Measurements from ENCODE around the gene TRIML1. TPM values are rescaled to one million over a fixed set of nuclear protein-coding genes. Genes with fewer than 3 reads are reported as not detected.
"Not testable (repeated sequence)": the region's sequence is repeated elsewhere in the genome, so short reads cannot be mapped to it uniquely, and the experiment has no call there.

Gene TRIML1
- polyA plus RNA-seq, 4 donors, result not detected

DNA sequence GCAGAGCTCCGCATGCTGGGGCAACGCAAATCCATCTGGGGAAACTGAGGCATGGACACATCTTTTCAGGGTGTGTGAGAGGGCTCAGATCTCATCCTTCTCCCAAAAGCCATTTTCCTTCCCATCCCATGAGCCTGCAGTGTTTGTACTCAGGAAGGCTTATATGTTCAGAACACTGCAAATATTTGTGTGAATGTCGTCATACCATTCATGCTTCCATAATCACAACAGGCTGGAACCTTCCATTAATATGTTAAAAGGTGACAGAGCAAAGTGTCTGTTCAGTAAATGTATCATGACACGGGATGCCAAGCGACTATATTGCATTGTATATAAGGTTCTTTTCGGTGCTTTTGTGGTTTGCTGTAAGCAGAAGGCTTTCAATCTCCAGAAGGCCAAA, 8.5 kb downstream of the TRIML1 start:
- no peak for DNase-seq (ENCODE audit: low read depth in 4 of 4, low spot score in 3 of 4)

- no peak for DNase-seq (ENCODE audit: low read depth in 4 of 4, low spot score in 3 of 4)
These were observed 15.6 kb downstream of the TRIML1 start for GRCh38 chr4:188154668-188155405.

- DNase-seq (ENCODE audit: low read depth in 4 of 4, low spot score in 3 of 4), result no peak
These were observed 19.1 kb downstream of the TRIML1 start for GRCh38 chr4:188158336-188158735.

DNA sequence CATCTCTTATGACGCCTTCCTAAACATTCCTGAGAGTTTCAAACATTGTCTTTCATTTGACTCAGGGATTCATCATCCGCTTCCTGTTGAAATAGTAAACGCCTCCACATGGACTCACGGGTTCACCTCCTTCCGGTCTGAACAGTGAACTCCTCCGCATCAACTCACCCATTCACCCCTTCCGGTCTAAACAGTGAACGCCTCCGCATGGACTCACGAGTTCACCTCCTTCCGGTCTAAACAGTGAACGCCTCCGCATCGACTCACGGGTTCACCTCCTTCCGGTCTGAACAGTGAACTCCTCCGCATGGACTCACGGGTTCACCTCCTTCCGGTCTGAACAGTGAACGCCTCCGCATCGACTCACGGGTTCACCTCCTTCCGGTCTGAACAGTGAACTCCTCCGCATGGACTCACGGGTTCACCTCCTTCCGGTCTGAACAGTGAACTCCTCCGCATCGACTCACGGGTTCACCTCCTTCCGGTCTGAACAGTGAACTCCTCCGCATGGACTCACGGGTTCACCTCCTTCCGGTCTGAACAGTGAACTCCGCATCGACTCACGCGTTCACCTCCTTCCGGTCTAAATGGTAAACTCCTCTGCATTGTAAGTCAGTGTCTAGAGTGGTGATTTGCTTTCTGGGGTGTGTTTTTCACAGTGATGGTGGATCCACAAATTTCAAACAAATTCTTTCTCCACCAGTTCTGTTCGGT, 20.4 kb downstream of the TRIML1 start:
- not testable (repeated sequence) for DNase-seq (ENCODE audit: low read depth in 4 of 4, low spot score in 3 of 4)

DNA sequence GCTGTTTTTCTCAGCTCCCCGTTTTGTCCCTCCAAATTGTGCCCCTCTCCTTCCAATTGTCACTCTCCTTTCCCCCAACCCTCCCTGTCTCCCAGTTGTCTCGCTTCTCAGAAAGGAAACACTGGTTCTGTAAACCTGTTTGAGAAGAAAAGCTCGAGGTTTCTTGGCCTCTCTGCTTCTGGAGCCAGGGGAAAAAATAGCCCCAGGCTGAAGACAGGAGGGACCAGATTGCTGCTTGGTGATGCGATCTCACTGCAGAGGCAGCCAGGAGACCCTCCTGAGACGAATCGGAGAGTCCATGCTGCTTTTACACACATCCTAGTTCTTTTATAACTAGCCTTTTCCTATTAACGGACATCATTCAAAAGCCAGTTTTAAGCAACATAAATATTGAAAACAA, 21.2 kb downstream of the TRIML1 start:
- no peak for DNase-seq (ENCODE audit: low read depth in 4 of 4, low spot score in 3 of 4)

GRCh38 chr4:188161167-188161566, 21.9 kb downstream of the TRIML1 start:
- DNase-seq (ENCODE audit: low read depth in 4 of 4, low spot score in 3 of 4), result no peak

DNA sequence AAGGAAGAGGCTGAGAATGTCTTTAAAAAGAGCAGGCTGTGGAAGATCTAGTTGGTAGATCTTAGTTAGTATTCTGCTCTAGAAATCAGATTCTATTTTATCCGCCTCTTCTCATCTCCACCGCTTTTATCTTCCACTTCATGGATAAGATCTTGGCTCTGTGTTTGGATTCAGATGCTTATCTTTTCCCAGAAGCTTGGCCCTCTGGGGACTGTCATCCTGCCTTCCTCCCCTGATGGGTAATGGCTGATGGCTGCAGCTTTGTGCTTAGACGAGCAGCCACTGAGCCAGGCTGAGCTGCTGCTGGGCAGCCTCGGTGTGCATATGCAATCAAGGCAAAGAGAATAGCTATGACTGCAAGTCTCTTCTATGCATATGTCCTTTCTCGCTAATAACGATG, 23.5 kb downstream of the TRIML1 start:
- DNase-seq (ENCODE audit: low read depth in 4 of 4, low spot score in 3 of 4), result no peak

DNA sequence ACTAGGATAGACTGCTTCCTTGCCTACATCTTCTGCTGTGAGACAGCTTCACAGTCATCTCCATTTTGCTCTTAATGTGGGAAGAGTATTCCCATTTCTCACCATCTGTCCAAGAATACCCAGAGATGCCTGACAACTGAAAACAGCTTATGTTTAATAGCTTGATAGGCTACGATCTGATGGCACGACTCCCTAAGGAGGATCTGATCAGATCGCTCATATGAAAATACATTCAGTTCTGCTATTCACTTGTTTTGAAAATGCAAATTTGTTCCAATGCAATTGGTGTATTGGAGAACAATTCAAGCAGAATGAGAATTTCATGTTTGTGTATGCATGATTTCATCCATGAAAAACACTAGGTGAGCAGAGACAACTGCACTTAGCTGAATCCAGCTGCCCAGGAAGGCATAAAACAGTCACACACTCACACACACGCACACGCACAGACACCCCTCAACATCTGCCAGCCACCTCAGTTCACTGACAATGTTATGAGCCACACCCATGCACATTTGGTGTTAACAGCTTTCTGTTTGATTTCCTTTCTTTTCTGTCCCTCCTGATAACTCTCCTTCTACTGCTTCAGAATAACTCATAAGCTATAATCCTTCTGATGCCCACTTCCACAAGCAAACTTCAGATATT, 29.6 kb downstream of the TRIML1 start:
- no peak for DNase-seq (ENCODE audit: low read depth in 4 of 4, low spot score in 3 of 4)

DNA sequence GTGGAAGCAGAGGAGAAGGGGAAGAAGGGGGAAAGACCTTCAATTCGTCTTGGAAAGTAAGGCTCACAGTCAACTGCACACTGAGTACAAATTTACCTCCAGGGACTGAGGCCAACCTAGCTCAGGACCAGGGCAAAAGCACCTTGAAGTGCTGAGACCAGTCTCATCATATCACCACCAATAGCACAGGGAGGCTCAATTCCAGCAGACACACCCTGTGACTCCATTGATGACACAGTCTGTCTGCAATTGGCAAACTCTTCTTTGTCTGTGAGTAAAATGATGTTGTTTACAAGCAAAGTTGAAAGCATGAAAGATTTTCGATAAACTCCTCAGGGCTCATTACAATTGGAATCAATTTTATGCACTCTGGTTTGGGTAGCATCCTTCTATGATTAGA, 32.3 kb downstream of the TRIML1 start:
- DNase-seq (ENCODE audit: low read depth in 4 of 4, low spot score in 3 of 4), result no peak

DNA sequence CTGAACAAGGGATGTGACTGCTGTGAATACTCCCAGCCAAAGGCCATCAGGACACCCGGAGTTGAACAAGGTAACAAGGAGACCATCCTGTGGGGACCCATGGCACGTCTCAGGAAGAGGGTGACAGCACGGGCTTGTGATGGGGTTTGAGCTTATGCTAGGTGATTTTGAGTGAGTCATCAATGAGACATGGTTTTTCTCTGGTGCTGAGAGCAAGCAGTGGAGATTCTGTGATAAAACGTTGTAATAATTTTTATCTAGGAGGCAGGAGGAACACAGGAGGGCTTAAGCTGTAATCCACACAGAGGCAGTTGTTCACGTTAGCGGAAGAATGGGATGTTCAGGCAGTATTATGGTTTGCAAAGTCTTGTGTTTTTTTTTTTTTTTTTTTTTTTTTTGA, 36.0 kb downstream of the TRIML1 start:
- DNase-seq (ENCODE audit: low read depth in 4 of 4, low spot score in 3 of 4), result no peak

DNA sequence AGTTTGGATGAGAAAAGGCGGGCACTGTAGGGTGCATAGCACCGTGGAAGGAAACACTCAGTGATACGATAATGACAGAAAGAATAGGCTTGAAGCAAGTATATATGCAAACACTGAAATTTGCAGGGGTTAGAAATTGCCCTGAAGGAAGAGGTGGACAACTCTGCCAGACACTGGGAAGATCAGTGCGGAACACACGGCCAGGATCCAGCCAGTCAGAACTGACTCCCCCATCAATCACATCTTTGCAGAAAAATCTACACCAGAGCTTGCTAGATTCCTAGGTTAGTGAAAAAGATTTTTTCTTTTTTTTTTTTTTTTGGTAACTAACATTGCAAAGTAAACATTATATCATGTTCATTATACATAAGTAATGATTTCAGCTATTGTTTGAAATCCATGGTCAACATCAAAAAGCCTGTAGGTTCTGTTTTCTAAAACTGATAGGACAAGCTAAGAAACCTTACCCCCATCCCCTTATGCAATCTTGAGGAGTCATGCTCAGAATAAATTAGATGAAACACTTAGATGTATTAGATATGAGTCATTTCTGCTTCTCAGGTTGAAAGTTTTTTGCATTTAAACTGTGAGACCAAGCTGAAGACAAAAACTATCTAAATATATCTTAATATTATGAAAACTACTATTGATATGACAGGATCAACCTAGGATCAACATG, 38.9 kb downstream of the TRIML1 start:
- DNase-seq (ENCODE audit: low read depth in 4 of 4, low spot score in 3 of 4), result no peak

- no peak for DNase-seq (ENCODE audit: low read depth in 4 of 4, low spot score in 3 of 4)
These were observed 39.6 kb downstream of the TRIML1 start for GRCh38 chr4:188178806-188179205.

GRCh38 chr4:188187106-188187505, 47.9 kb downstream of the TRIML1 start:
- no peak for DNase-seq (ENCODE audit: low read depth in 4 of 4, low spot score in 3 of 4)

DNA sequence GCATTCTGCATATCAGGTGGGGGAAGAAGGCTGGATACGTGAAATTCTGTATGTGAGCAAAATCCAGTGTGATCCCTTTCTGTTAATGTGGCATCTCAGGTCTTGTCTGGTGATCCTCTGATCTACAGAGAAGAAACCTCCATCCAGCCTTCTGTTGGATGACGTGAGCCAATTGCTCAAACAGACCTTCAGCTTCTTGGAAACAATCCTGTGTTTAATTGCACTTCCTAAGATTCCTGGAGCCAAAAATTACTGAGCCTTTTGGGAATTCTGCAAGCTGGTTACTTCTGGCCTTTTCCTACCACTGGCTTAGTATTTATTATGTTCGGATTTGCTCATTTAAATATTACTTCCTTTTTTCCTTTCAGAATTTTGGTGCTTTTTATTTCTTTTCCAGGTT, 51.2 kb downstream of the TRIML1 start:
- no peak for DNase-seq (ENCODE audit: low read depth in 4 of 4, low spot score in 3 of 4)

- no peak for DNase-seq (ENCODE audit: low read depth in 4 of 4, low spot score in 3 of 4)
These were observed 55.2 kb downstream of the TRIML1 start for GRCh38 chr4:188194421-188194820.

DNA sequence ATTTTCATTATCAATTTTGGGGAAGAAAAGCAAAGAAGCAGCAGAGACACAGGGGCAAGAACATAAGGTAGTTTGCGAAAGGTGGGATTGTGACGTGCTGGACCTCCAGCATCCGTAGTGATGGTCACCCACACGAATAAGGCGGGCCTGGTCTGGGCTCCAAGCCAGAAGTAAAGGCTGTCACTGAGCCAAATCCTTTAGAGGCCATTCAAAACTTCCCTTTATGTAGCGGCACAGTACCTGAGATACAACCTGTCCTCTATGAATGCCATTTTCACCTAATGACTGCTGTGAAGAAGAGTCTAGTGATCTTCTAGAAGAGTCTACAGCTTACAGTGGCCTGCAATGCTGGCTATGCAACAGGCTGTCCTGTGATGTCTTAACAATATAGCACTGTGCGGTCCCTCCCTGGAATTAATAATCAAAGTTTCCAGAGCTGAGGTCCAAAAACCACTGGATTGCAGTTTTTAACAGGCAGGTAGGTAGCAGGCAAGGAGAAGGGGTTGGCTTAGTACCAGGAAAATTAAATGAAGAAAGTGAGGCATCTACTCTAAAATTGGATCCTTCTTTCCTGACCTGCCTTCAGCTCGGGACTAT, 56.2 kb downstream of the TRIML1 start:
- DNase-seq (ENCODE audit: low read depth in 4 of 4, low spot score in 3 of 4), result no peak

- DNase-seq (ENCODE audit: low read depth in 4 of 4, low spot score in 3 of 4), result peak in 1 of 4 donors; percentile 6
These were observed 57.0 kb downstream of the TRIML1 start for GRCh38 chr4:188196134-188196735.

Data from left renal pelvis (tissue), 4 donors.